Trophoblast cell (in vitro differentiated cells and primary cell): Measurements from ENCODE around the gene THOP1. TPM values are rescaled to one million over a fixed set of nuclear protein-coding genes. Genes with fewer than 3 reads are reported as not detected.

Experiments used
- DNase-seq, 2 donors: peaks; one replicate each; pipeline ENCODE4 v3.0.0-alpha.2; 2016
- H2AFZ ChIP-seq: 2 replicates; pipeline ENCODE4 v1.6.1; 2013; ENCODE audit warnings: low read length, moderate library complexity, mild to moderate bottlenecking; ENCODE audit not compliant: insufficient read depth, poor library complexity
- H2AK5ac ChIP-seq: 2 replicates; pipeline ENCODE4 v1.6.1; 2013; ENCODE audit warnings: mild to moderate bottlenecking, low read length
- H2BK120ac ChIP-seq: 2 replicates; pipeline ENCODE4 v1.6.1; 2013; ENCODE audit warnings: low read length, mild to moderate bottlenecking, moderate library complexity; ENCODE audit not compliant: insufficient read depth, poor library complexity
- H2BK12ac ChIP-seq: 2 replicates; pipeline ENCODE4 v1.6.1; 2013; ENCODE audit warnings: mild to moderate bottlenecking, low read length, moderate library complexity
- H2BK5ac ChIP-seq: 2 replicates; pipeline ENCODE4 v1.6.1; 2013; ENCODE audit warnings: low read length, low read depth, moderate library complexity, mild to moderate bottlenecking; ENCODE audit not compliant: poor library complexity
- H3K14ac ChIP-seq: 2 replicates; pipeline ENCODE4 v1.6.1; 2013; ENCODE audit warnings: mild to moderate bottlenecking, low read length
- H3K18ac ChIP-seq: 2 replicates; pipeline ENCODE4 v1.6.1; 2013; ENCODE audit warnings: mild to moderate bottlenecking, low read length
- H3K23ac ChIP-seq: 2 replicates; pipeline ENCODE4 v1.6.1; 2013; ENCODE audit warnings: low read length
- H3K27ac ChIP-seq: 2 replicates; pipeline ENCODE4 v1.5.1; 2013; ENCODE audit warnings: low read depth, mild to moderate bottlenecking, inconsistent platforms, low read length, moderate library complexity
- H3K27me3 ChIP-seq: 2 replicates; pipeline ENCODE4 v1.6.1; 2013; ENCODE audit warnings: inconsistent platforms, mild to moderate bottlenecking, low read length, moderate library complexity; ENCODE audit not compliant: insufficient read depth
- H3K36me3 ChIP-seq, 2 experiments: 1 replicate in 1 of 2; 2 replicates in 1 of 2; pipeline ENCODE4 v1.6.1; 2013; ENCODE audit warnings: low read length in 2 of 2, mild to moderate bottlenecking in 2 of 2, moderate library complexity in 1 of 2; ENCODE audit not compliant: insufficient read depth in 2 of 2, control insufficient read depth in 1 of 2
- H3K4ac ChIP-seq: 2 replicates; pipeline ENCODE4 v1.6.1; 2013; ENCODE audit warnings: low read depth, mild to moderate bottlenecking, low read length, moderate library complexity
- H3K4me1 ChIP-seq, 2 experiments: 1 replicate in 1 of 2; 2 replicates in 1 of 2; pipeline ENCODE4 v1.6.1; 2013; ENCODE audit warnings: low read length in 2 of 2, mild to moderate bottlenecking in 2 of 2, moderate library complexity in 1 of 2; ENCODE audit not compliant: insufficient read depth in 2 of 2, control insufficient read depth in 1 of 2
- H3K4me2 ChIP-seq: 2 replicates; pipeline ENCODE4 v1.6.1; 2013; ENCODE audit warnings: inconsistent platforms, mild to moderate bottlenecking, low read length, moderate library complexity
- H3K4me3 ChIP-seq: 2 replicates; pipeline ENCODE4 v1.5.1; 2013; ENCODE audit warnings: mild to moderate bottlenecking, low read depth, low read length, inconsistent platforms
- H3K79me1 ChIP-seq: one replicate; pipeline ENCODE4 v1.6.1; 2013; ENCODE audit warnings: low read length
- H3K79me2 ChIP-seq: 2 replicates; pipeline ENCODE4 v1.6.1; 2013; ENCODE audit warnings: low read length, mild to moderate bottlenecking; ENCODE audit not compliant: control insufficient read depth, insufficient read depth, poor library complexity
- H3K9ac ChIP-seq: 2 replicates; pipeline ENCODE4 v1.6.1; 2013; ENCODE audit warnings: mild to moderate bottlenecking, low read length
- H3K9me3 ChIP-seq: 2 replicates; pipeline ENCODE4 v1.6.1; 2013; ENCODE audit warnings: low read depth, mild to moderate bottlenecking, control low read depth, inconsistent platforms, low read length; ENCODE audit not compliant: insufficient read depth
- H4K12ac ChIP-seq: 2 replicates; pipeline ENCODE4 v1.6.1; 2013; ENCODE audit warnings: low read depth, mild to moderate bottlenecking, low read length, moderate library complexity
- H4K8ac ChIP-seq: 2 replicates; pipeline ENCODE4 v1.6.1; 2013; ENCODE audit warnings: low read depth, mild to moderate bottlenecking, low read length, moderate library complexity
- H4K91ac ChIP-seq: one replicate; pipeline ENCODE4 v1.6.1; 2013; ENCODE audit warnings: low read depth, mild to moderate bottlenecking, low read length, moderate library complexity
- WGBS: extraction: QIAGEN DNeasy Blood & Tissue Kit; methylation state at CpG from one replicate; pipeline ENCODE4 v1.1.7; 2013; ENCODE audit warnings: missing lambda C conversion rate; ENCODE audit not compliant: insufficient read length, insufficient coverage; ENCODE audit errors: extremely low coverage; 5-methylcytosine and 5-hydroxymethylcytosine counted together
- polyA plus RNA-seq: library from polyadenylated mRNA; stranded (reverse); fragments of 200-250 nt; gene quantifications from 2 replicates; pipeline ENCODE4 v1.2.3, GENCODE V29; 2013

Gene THOP1
- polyA plus RNA-seq, result 71.6 and 74.6 TPM in 2 replicates

DNA sequence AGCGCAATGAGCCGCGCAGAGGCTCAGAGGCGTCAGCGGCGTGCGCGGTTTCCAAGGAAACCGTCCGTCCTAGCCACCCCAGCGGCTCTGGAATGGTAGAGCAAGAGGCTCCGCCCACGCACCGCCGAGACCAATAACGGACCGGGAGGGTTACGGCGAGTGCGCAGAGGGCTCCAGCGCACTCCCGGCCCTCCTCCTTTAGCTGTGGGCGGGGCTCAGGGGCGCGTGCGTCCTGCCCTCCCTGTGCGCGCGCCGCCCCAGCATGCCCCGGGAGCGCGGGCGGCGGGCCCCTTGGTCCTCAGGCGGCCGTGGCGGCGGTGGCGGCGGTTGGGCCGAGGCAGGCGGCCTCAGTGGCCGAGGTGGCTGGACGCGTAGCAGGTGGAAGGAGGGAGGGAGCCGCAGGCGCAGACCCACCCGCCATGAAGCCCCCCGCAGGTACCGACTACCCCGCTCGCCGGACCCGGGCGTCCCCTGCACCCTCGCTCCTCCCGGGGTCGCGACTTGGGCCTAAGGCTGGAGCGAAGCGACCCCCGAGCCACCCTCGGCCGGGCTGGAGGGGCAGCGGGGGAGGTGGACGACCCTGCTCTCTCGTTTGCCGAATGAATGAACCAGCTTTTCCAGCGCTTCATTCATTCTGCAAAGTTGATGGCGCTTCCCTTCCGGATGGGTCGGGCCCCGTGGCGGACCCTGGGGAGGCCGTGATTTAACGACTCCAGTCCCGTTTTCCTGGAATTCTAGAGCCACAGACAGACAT is at the start of gene THOP1:
THOP1 (plus strand) TSS at position 260 of the 754 bp plus-strand sequence; CDS start at position 420, 160 bp downstream.
- Histone ChIP-seq H3K27me3 (no peaks in the 10 kb centered on the region), H4K8ac (peak within 1 kb of the TSS; percentile 85), H3K4ac (peak within 1 kb of the TSS; percentile 91), H3K14ac (peak within 1 kb of the TSS; percentile 89), H3K36me3 (peaks cover 12 to 17% of the 10 kb centered on the region in 2 experiments), H2BK12ac (no peak within 1 kb of the TSS), H2AK5ac (peak within 1 kb of the TSS; percentile 55), H3K9ac (peak within 1 kb of the TSS; percentile 94), H2BK120ac (peak within 1 kb of the TSS; percentile 25), H3K79me1 (peaks cover 10% of the 10 kb centered on the region), H4K12ac (peak within 1 kb of the TSS; percentile 31), H3K23ac (no peak within 1 kb of the TSS), H3K18ac (peak within 1 kb of the TSS; percentile 43), H2BK5ac (peak within 1 kb of the TSS; percentile 39), H3K27ac (peak within 1 kb of the TSS; percentile 12), H3K4me1 (peaks cover 5 to 11% of the 10 kb centered on the region in 2 experiments), H3K4me3 (peak within 1 kb of the TSS; percentile 93), H3K4me2 (peak within 1 kb of the TSS; percentile 70), H3K79me2 (peaks cover 28% of the 10 kb centered on the region), H4K91ac (peak within 1 kb of the TSS; percentile 71), H2AFZ (peak within 1 kb of the TSS; percentile 46), H3K9me3 (no peaks in the 10 kb centered on the region)
- WGBS, result no CpG with 5 or more reads among the region's 78 CpGs
- DNase-seq, result peak; percentile 100

DNA sequence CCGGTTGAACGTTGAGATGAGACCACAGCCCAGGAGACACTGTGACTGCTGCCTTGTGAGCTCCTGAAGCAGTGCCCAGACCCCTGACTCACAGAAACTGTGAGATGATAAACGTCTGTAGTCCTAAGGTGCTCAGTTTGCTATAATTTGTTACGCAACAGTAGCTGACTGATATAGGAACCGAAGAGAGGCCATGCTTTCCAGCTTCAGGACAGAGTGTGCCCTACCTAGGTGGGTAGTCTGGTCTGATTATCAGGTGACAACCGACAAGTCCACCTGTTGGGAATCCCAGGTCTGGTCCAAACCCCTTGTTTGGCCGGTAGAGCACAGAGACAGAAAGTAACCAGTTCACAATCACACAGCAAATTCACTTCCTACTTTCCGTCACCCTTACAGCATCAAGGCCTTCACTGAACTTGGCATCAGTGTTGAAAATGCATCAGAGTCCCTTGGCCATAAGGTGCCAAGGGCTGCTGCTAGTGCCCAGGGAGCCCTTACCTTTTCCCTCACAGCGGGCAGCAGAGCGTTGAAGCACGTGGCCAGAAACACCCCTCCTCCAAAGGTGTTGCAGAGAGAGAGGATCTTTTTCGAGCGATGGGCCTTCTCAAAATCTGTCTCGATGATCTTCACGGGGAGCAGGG is 48.6 kb upstream of the THOP1 start:
- H3K4me1 ChIP-seq, result peaks cover 2 to 5% of the 10 kb centered on the region in 2 experiments
- H4K8ac ChIP-seq, result no peak overlapping the region
- no CpG with 5 or more reads among the region's 15 CpGs for WGBS
- H3K9ac ChIP-seq, result no peak overlapping the region
- no peak overlapping the region for H2BK12ac ChIP-seq
- peaks cover 45 to 50% of the 10 kb centered on the region in 2 experiments for H3K36me3 ChIP-seq
- no peak overlapping the region for H2BK5ac ChIP-seq
- H3K27me3 ChIP-seq, result no peaks in the 10 kb centered on the region
- H2AK5ac ChIP-seq, result no peak overlapping the region
- peaks cover 2% of the 10 kb centered on the region for H3K79me2 ChIP-seq
- no peak overlapping the region for H4K12ac ChIP-seq
- H4K91ac ChIP-seq, result no peak overlapping the region
- H3K4me3 ChIP-seq, result peak overlapping the region; percentile 34
- no peak overlapping the region for H3K23ac ChIP-seq
- H3K14ac ChIP-seq, result no peak overlapping the region
- H2BK120ac ChIP-seq, result no peak overlapping the region
- H3K27ac ChIP-seq, result no peak overlapping the region
- no peak overlapping the region for H3K4ac ChIP-seq
- H3K18ac ChIP-seq, result no peak overlapping the region
- DNase-seq, result no peak
- no peak overlapping the region for H2AFZ ChIP-seq
- H3K4me2 ChIP-seq, result no peak overlapping the region
- peaks cover 2% of the 10 kb centered on the region for H3K79me1 ChIP-seq
- peaks cover 13% of the 10 kb centered on the region for H3K9me3 ChIP-seq

DNA sequence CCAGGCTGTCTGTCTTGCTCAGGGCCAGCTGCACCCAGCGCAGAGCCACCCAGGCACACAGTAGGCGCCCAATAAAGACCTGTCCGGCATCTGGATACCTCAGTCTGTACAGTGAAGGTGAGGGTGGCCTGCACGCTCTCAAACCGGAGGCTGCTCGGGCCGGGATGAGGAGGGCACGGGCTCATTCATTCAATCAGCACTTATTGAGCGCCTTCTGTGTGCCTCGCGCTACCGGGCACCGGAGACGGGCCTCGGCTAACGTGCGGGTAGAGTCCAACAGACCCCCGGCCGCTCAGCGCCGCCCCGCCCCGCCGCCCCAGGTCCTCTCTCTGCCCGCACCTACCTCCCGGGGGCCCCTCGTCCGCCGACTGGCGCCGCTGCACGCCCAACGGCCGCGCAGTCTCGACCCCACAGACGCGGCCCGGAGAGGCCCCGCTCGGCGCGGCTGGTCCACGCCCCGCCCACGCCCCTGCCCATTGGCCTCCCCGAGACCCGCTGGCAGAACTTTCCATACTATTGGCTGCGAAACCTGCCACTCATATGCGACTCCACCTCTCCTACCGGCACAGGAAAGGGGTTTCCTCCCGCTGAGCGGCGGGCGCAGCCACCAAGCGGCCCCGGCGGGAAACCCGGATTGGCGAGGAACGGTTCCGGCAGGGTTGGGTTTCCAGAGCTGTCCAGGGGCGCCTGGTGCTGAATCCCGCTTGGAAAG is 45.5 kb upstream of the THOP1 start, which contains the start of gene SLC39A3:
SLC39A3 (minus strand) TSS at position 416 of the 712 bp plus-strand sequence. CDS start 2,760 bp downstream, outside the sequence.
- Histone ChIP-seq H3K79me2 (peaks cover 2% of the 10 kb centered on the region), H3K27ac (no peak within 1 kb of the TSS), H3K4ac (no peak within 1 kb of the TSS), H3K4me1 (peaks cover 2 to 5% of the 10 kb centered on the region in 2 experiments), H3K27me3 (no peaks in the 10 kb centered on the region), H2AFZ (peak within 1 kb of the TSS; percentile 48), H4K8ac (peak within 1 kb of the TSS; percentile 81), H3K18ac (no peak within 1 kb of the TSS), H4K12ac (peak within 1 kb of the TSS; percentile 8), H3K23ac (no peak within 1 kb of the TSS), H2BK120ac (no peak within 1 kb of the TSS), H2AK5ac (no peak within 1 kb of the TSS), H3K9ac (peak within 1 kb of the TSS; percentile 84), H3K79me1 (peaks cover 2% of the 10 kb centered on the region), H2BK12ac (no peak within 1 kb of the TSS), H4K91ac (no peak within 1 kb of the TSS), H3K14ac (peak within 1 kb of the TSS; percentile 38), H3K4me2 (peak within 1 kb of the TSS; percentile 65), H2BK5ac (no peak within 1 kb of the TSS), H3K36me3 (peaks cover 22 to 24% of the 10 kb centered on the region in 2 experiments), H3K9me3 (peaks cover 13% of the 10 kb centered on the region), H3K4me3 (peak within 1 kb of the TSS; percentile 90)
- no CpG with 5 or more reads among the region's 64 CpGs for WGBS
- peak; percentile 94 to 99 for DNase-seq

DNA sequence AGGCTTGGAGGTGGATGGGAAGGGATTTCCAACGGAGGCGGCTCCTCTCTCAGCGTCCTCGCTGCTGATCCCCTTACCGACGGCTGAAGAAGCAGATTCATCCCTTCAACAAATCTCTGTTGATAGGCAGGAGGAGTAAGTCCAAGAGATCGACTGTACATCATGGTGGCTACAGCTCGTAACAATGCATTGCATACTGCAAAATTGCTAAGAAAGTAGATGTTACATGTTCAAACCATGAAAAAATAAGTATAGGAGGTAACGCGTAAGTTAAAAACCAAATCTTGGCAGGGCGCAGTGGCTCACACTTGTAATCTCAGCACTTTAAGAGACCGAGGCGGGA is 45.0 kb upstream of the THOP1 start:
- Histone ChIP-seq H4K8ac (no peak overlapping the region), H2BK12ac (no peak overlapping the region), H3K23ac (no peak overlapping the region), H3K9ac (no peak overlapping the region), H4K12ac (no peak overlapping the region), H3K14ac (no peak overlapping the region), H3K79me1 (peaks cover 2% of the 10 kb centered on the region), H3K27ac (no peak overlapping the region), H3K27me3 (no peaks in the 10 kb centered on the region), H3K36me3 (peaks cover 17 to 19% of the 10 kb centered on the region in 2 experiments), H3K79me2 (peaks cover 2% of the 10 kb centered on the region), H2AK5ac (no peak overlapping the region), H2BK5ac (no peak overlapping the region), H3K4ac (no peak overlapping the region), H3K9me3 (peaks cover 13% of the 10 kb centered on the region), H3K4me2 (peak overlapping the region; percentile 41), H3K4me1 (peaks cover 2 to 5% of the 10 kb centered on the region in 2 experiments), H2BK120ac (no peak overlapping the region), H2AFZ (no peak overlapping the region), H3K4me3 (no peak overlapping the region), H3K18ac (no peak overlapping the region), H4K91ac (no peak overlapping the region)
- WGBS, result no CpG with 5 or more reads among the region's 13 CpGs
- DNase-seq, result no peak
